Fibroblast of mammary gland (primary cell): Measurements from ENCODE around the gene GRAMD1C.
"Not testable (repeated sequence)": the region's sequence is repeated elsewhere in the genome, so short reads cannot be mapped to it uniquely, and the experiment has no call there.

Experiments used
- DNase-seq: peaks from one replicate; pipeline ENCODE4 v3.0.0-alpha.2; 2010; ENCODE audit warnings: low read depth
- H3K4me3 ChIP-seq: 2 replicates; pipeline ENCODE4 v1.5.1; 2011; ENCODE audit warnings: low read depth, mild to moderate bottlenecking, low read length, moderate library complexity; ENCODE audit not compliant: control insufficient read depth
- CTCF ChIP-seq: conservative IDR thresholded peaks from 2 replicates; pipeline ENCODE4 v1.5.1; 2011; ENCODE audit warnings: low read depth, low read length, inconsistent platforms; ENCODE audit not compliant: control insufficient read depth, insufficient read depth

The GRAMD1C gene

GRCh38 chr3:113832477-113833164 is 6.0 kb upstream of the GRAMD1C start:
- no peak for TF ChIP-seq CTCF
- H3K4me3 ChIP-seq: no peak overlapping the region
- no peak for DNase-seq

GRCh38 chr3:113834983-113835382 is 3.6 kb upstream of the GRAMD1C start:
- no peak overlapping the region for H3K4me3 ChIP-seq
- DNase-seq: no peak
- no peak for TF ChIP-seq CTCF

GRCh38 chr3:113839551-113839950 is 963 bp downstream of the GRAMD1C start:
- TF ChIP-seq CTCF: no peak
- DNase-seq: no peak
- peak overlapping the region; percentile 73 for H3K4me3 ChIP-seq

GRCh38 chr3:113844622-113845222 is 6.1 kb downstream of the GRAMD1C start:
- no peak overlapping the region for H3K4me3 ChIP-seq
- TF ChIP-seq CTCF: peak; percentile 67
- DNase-seq: peak; percentile 48

- TF ChIP-seq CTCF: no peak
- no peak for DNase-seq
- no peak overlapping the region for H3K4me3 ChIP-seq
Measured at GRCh38 chr3:113847247-113847646, 8.7 kb downstream of the GRAMD1C start.

GRCh38 chr3:113847664-113848461 is 9.3 kb downstream of the GRAMD1C start:
- no peak for DNase-seq
- H3K4me3 ChIP-seq: no peak overlapping the region
- TF ChIP-seq CTCF: no peak

- DNase-seq, H3K4me3 ChIP-seq: not testable (repeated sequence)
Measured at GRCh38 chr3:113849071-113849470, 10.5 kb downstream of the GRAMD1C start.

- not testable (repeated sequence) for DNase-seq, H3K4me3 ChIP-seq
Measured at GRCh38 chr3:113849841-113850240, 11.3 kb downstream of the GRAMD1C start.

GRCh38 chr3:113850391-113850790 is 11.8 kb downstream of the GRAMD1C start:
- not testable (repeated sequence) for DNase-seq, H3K4me3 ChIP-seq
